Forelimb muscle (tissue), 1 donor: ENCODE data around the gene NSMF. TPM values are rescaled to one million over a fixed set of nuclear protein-coding genes. Genes with fewer than 3 reads are reported as not detected.

ENCODE experiments used
- polyA plus RNA-seq: library from polyadenylated mRNA; unstranded; fragments of 120-200 nt; gene quantifications from one replicate; pipeline ENCODE4 v1.2.1, GENCODE V29; 2013; ENCODE audit not compliant: insufficient read length

Gene NSMF
- polyA plus RNA-seq, 1 donor: 16.9 TPM

Other genes with a start within 250 kb of the NSMF start
- gene RNF208, start 237.1 kb downstream of the NSMF start, polyA plus RNA-seq: 2.5 TPM
- 2.4 TPM for gene CYSRT1, start 234.2 kb downstream of the NSMF start, polyA plus RNA-seq
- 2.4 TPM for gene RNF224, start 231.8 kb downstream of the NSMF start, polyA plus RNA-seq
- gene SLC34A3, start 228.4 kb downstream of the NSMF start, polyA plus RNA-seq: 1.5 TPM
- 146 TPM for gene TUBB4B, start 218.0 kb downstream of the NSMF start, polyA plus RNA-seq
- 0.18 TPM for gene STPG3, start 208.0 kb downstream of the NSMF start, polyA plus RNA-seq
- 45.6 TPM for gene NELFB, start 204.0 kb downstream of the NSMF start, polyA plus RNA-seq
- 7.6 TPM for gene TOR4A, start 181.6 kb downstream of the NSMF start, polyA plus RNA-seq
- 3.8 TPM for gene NRARP, start 157.1 kb downstream of the NSMF start, polyA plus RNA-seq
- 13.0 TPM for gene EXD3, start 36.2 kb downstream of the NSMF start, polyA plus RNA-seq
- gene NOXA1, start 35.9 kb downstream of the NSMF start, polyA plus RNA-seq: 2.2 TPM
- 0.46 TPM for gene ENTPD8, start 18.0 kb downstream of the NSMF start, polyA plus RNA-seq
- 3.6 TPM for gene PNPLA7, start 91.1 kb upstream of the NSMF start, polyA plus RNA-seq
- gene MRPL41, start 92.5 kb upstream of the NSMF start, polyA plus RNA-seq: 27.6 TPM
- 28.0 TPM for gene DPH7, start 119.6 kb upstream of the NSMF start, polyA plus RNA-seq
- gene ZMYND19, start 131.2 kb upstream of the NSMF start, polyA plus RNA-seq: 17.7 TPM
- gene ARRDC1, start 146.4 kb upstream of the NSMF start, polyA plus RNA-seq: 43.3 TPM
- gene EHMT1, start 159.7 kb upstream of the NSMF start, polyA plus RNA-seq: 40.4 TPM